HepG2 (cell line): Measurements from ENCODE around the gene CCNL1. TPM values are rescaled to one million over a fixed set of nuclear protein-coding genes. Genes with fewer than 3 reads are reported as not detected.
A peak's percentile ranks its signal among the peaks of the same experiment; 100 is the strongest.

Experiments
- ATAC-seq: fragments of 200-7000 bp; cut with Tn5 transposase; 3 replicates; pipeline ENCODE4 v1.9.1; 2020; ENCODE audit warnings: mild to moderate bottlenecking, moderate library complexity
- BruUV-seq: library from RNA; stranded (reverse); fragments of 400-500 nt; replicated peaks from 2 replicates; lab custom pipeline; 2021; lab: Mats Ljungman, UMichigan
- CTCF ChIA-PET: fragments of 300-600 bp; formaldehyde crosslinking; extraction: SDS; loops from one replicate; lab custom pipeline; 2021; ENCODE audit warnings: low total read pairs, inconsistent platforms, low intra/inter-chr PET ratio; lab: Yijun Ruan, JAX
- POLR2A ChIA-PET: fragments of 350-600 bp; sonication (Branson Sonifier 250); formaldehyde crosslinking; loops from one replicate; lab custom pipeline; 2020; ENCODE audit warnings: antibody characterized with exemption, inconsistent platforms; lab: Yijun Ruan, JAX
- DNase-seq: peaks from one replicate; pipeline ENCODE4 v3.0.0-alpha.2; 2015; ENCODE audit warnings: low spot score
- FAIRE-seq: peaks from 3 replicates; lab custom pipeline; 2011; peaks lifted over from hg19 to GRCh38; lab: Jason Lieb, UNC
- H2AFZ ChIP-seq: one replicate; pipeline ENCODE4 v1.6.1; 2011; ENCODE audit warnings: low read length, inconsistent platforms
- H3K27ac ChIP-seq: fragments of 300-600 bp; 3 replicates; pipeline ENCODE4 v1.8.0; 2011; ENCODE audit warnings: mixed run types, mild to moderate bottlenecking, mixed read lengths, low read length, inconsistent platforms; ENCODE audit not compliant: insufficient read depth; ENCODE audit errors: extremely low read length
- H3K27me3 ChIP-seq, 2 experiments: fragments of 200-600 bp in 1 of 2; 2 replicates in 1 of 2; 3 replicates in 1 of 2; pipeline versions ENCODE4 v1.6.0 to v1.8.0; 2011; ENCODE audit warnings: low read length in 2 of 2, mild to moderate bottlenecking in 2 of 2, moderate library complexity in 2 of 2, inconsistent platforms in 1 of 2; ENCODE audit not compliant: insufficient read depth in 2 of 2, control insufficient read depth in 1 of 2
- H3K36me3 ChIP-seq, 2 experiments: fragments of 200-600 bp in 1 of 2; replicated peaks in 1 of 2; 2 replicates in 1 of 2; 3 replicates in 1 of 2; pipeline versions ENCODE4 v1.5.1 to v1.8.0; 2011; ENCODE audit warnings: low read length in 2 of 2, inconsistent platforms in 1 of 2; ENCODE audit not compliant: insufficient read depth in 2 of 2, control insufficient read depth in 1 of 2
- H3K4me1 ChIP-seq: 2 replicates; pipeline ENCODE4 v1.5.1; 2012; ENCODE audit warnings: low read length, inconsistent platforms; ENCODE audit not compliant: insufficient read depth
- H3K4me2 ChIP-seq: 2 replicates; pipeline ENCODE4 v1.6.0; 2011; ENCODE audit warnings: low read depth, low read length, inconsistent platforms
- H3K4me3 ChIP-seq, 3 experiments: fragments of 200-600 bp in 1 of 3; sonication (generic), shearing (Covaris generic) in 1 of 3; replicated peaks in 1 of 3; 2 replicates each; pipeline ENCODE4 v1.5.1; 2011 to 2016; ENCODE audit warnings: low read length in 3 of 3, inconsistent platforms in 2 of 3, low read depth in 2 of 3, mild to moderate bottlenecking in 2 of 3, control low read depth in 1 of 3, mixed read lengths in 1 of 3; ENCODE audit not compliant: insufficient read depth in 1 of 3
- H3K79me2 ChIP-seq: one replicate; pipeline ENCODE4 v1.6.1; 2011; ENCODE audit warnings: low read length, inconsistent platforms; ENCODE audit not compliant: insufficient read depth
- H3K9ac ChIP-seq: 2 replicates; pipeline ENCODE4 v1.6.0; 2011; ENCODE audit warnings: mild to moderate bottlenecking, low read depth, low read length, inconsistent platforms; ENCODE audit not compliant: insufficient read depth
- H3K9me3 ChIP-seq: 2 replicates; pipeline ENCODE4 v1.5.1; 2012; ENCODE audit warnings: mild to moderate bottlenecking, low read length
- H4K20me1 ChIP-seq: 2 replicates; pipeline ENCODE4 v1.6.0; 2011; ENCODE audit warnings: inconsistent platforms, mild to moderate bottlenecking, low read length, moderate library complexity; ENCODE audit not compliant: insufficient read depth
- BCLAF1 ChIP-seq: fragments of 450-650 bp; IDR thresholded peaks from 2 replicates; pipeline ENCODE4 v1.6.1; 2017; ENCODE audit warnings: mild to moderate bottlenecking
- FOXA1 ChIP-seq, 2 experiments: fragments of 450-650 bp in 1 of 2; sonication (generic) in 1 of 2; formaldehyde crosslinking in 1 of 2; IDR thresholded peaks; 2 replicates each; pipeline versions ENCODE4 v1.4.0 to v1.6.1; 2016 to 2020; ENCODE audit warnings: missing genetic modification reagents in 1 of 2
- KLF13 ChIP-seq: sonication (generic); formaldehyde crosslinking; IDR thresholded peaks from 2 replicates; pipeline ENCODE4 v1.4.0; 2020; ENCODE audit warnings: mild to moderate bottlenecking, missing genetic modification reagents
- KLF6 ChIP-seq: IDR thresholded peaks from 2 replicates; pipeline ENCODE4 v1.8.0; 2016; ENCODE audit warnings: missing biosample characterization, missing genetic modification reagents
- NR1H2 ChIP-seq: sonication (generic); formaldehyde crosslinking; IDR thresholded peaks from 2 replicates; pipeline ENCODE4 v1.8.1; 2022; ENCODE audit warnings: low read depth, missing genetic modification reagents, borderline replicate concordance
- ZC3H13 ChIP-seq: sonication (generic); formaldehyde crosslinking; IDR thresholded peaks from 2 replicates; pipeline ENCODE4 v1.8.1; 2023; ENCODE audit warnings: mild to moderate bottlenecking, missing genetic modification reagents, moderate library complexity
- ZMYM2 ChIP-seq: sonication (generic); formaldehyde crosslinking; IDR thresholded peaks from 2 replicates; pipeline ENCODE4 v1.8.0; 2022; ENCODE audit warnings: mild to moderate bottlenecking, missing genetic modification reagents
- ZNF3 ChIP-seq: IDR thresholded peaks from 2 replicates; pipeline ENCODE4 v1.7.0; 2017; ENCODE audit warnings: inconsistent platforms
- ZNF605 ChIP-seq: sonication (generic); formaldehyde crosslinking; IDR thresholded peaks from 2 replicates; pipeline ENCODE4 v1.8.0; 2022; ENCODE audit warnings: mild to moderate bottlenecking, missing genetic modification reagents
- ZNF776 ChIP-seq: sonication (generic); formaldehyde crosslinking; IDR thresholded peaks from 2 replicates; pipeline ENCODE4 v1.4.0; 2020; ENCODE audit warnings: mild to moderate bottlenecking, missing genetic modification reagents
- WGBS: methylation state at CpG from one replicate; pipeline ENCODE4 v1.1.6; 2017; ENCODE audit warnings: low lambda C conversion rate; 5-methylcytosine and 5-hydroxymethylcytosine counted together
- in situ Hi-C: cut with HindIII; loops from 2 replicates; pipeline ENCODE4 v1.10.0; 2017; ENCODE audit warnings: low pct_unique_long_range_greater_than_20kb; ENCODE audit not compliant: extremely low pct_ligation_motif_present
- intact Hi-C: fragments of 100-400 bp; cut with micrococcal nuclease; formaldehyde crosslinking; loops from one replicate; pipeline ENCODE4 v1.10.0; 2022; ENCODE audit not compliant: unreplicated experiment
- polyA plus RNA-seq, 8 experiments: library from polyadenylated mRNA; depleted of rRNA in 3 of 8; stranded (reverse) in 7 of 8; unstranded in 1 of 8; fragments of >200 nt; fragmentation: Illumina TruSeq in 4 of 8; extraction: Trizol in 4 of 8; gene quantifications; 2 replicates each; pipeline versions ENCODE4 v1.2.1 to v1.2.3, GENCODE V29; 2011 to 2016; ENCODE audit warnings: low read depth in 4 of 8, missing spikeins in 1 of 8, mixed read lengths in 1 of 8; ENCODE audit not compliant: insufficient read depth in 1 of 8
- total RNA-seq, 5 experiments: library from RNA; depleted of rRNA; stranded (reverse); fragments of >200 nt; fragmentation: Illumina TruSeq; extraction: Trizol; gene quantifications; 2 replicates each; pipeline ENCODE4 v1.2.3, GENCODE V29; 2016; ENCODE audit warnings: low read depth in 1 of 5

Gene CCNL1
- total and polyA plus RNA-seq, 2 of the 13 experiments (the other 11 are each of a cell fraction or from before 2014, with no cell fraction given) = 151 to 303 TPM

GRCh38 chr3:157109267-157110141 is 50.4 kb downstream of the CCNL1 start (continued):
- TF ChIP-seq ZNF605 (CRISPR knock-in tag) (no peak), ZMYM2 (CRISPR knock-in tag) (no peak), ZNF3 (CRISPR knock-in tag) (no peak), KLF6 (CRISPR knock-in tag) (no peak), KLF13 (no peak), ZNF776 (no peak), BCLAF1 (no peak), ZC3H13 (no peak)

DNA sequence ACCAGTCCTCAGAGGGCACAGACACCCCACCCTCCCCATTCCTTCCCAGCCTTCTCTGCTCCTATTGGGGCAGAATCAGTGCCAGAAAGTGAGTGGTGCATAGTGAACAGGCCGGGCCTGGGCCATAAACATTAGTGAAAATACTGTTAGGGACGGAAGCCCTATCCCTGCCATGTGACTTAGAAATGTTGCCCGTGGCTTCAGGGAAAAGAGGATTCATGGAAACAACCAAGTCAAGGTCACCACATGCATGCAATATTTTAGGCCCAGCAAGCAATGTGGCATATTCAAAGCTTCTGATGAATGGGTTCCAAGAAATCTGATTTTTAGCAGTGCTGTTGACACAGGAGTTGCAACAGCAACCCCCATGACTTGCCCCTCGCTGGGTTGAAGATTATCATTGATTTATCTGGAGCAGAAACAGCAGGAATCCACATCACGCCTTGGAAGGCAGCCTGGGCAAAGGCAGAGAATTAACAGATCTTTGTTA is 52.3 kb downstream of the CCNL1 start:
- intact Hi-C loops = no loop called here
- Histone ChIP-seq H3K27ac (no peak overlapping the region), H3K9me3 (no peaks in the 10 kb centered on the region), H3K36me3 (no peaks in the 10 kb centered on the region), H3K9ac (no peak overlapping the region)
- DNase-seq = no peak
- CTCF ChIA-PET = no interaction called here
- TF ChIP-seq NR1H2 (CRISPR knock-in tag) (no peak), FOXA1 (IDR thresholded peaks at IDR 0.05) (no peak), FOXA1 (CRISPR knock-in tag; IDR thresholded peaks at IDR 0.05) (0 out of 2 replicates have a peak, but pooled peaks have one; percentile 3)
- TF ChIP-seq, all 625 proteins: peak for 1
- Histone ChIP-seq H2AFZ (no peak overlapping the region), H3K4me2 (no peak overlapping the region), H3K27me3 (no peaks in the 10 kb centered on the region), H3K79me2 (no peaks in the 10 kb centered on the region), H4K20me1 (no peaks in the 10 kb centered on the region), H3K4me3 (no peak overlapping the region), H3K4me1 (peaks cover 56% of the 10 kb centered on the region)
- no TSS peak for BruUV-seq
- in situ Hi-C loops = no loop called here
- POLR2A ChIA-PET = no interaction called here
- FAIRE-seq (no peak), ATAC-seq (no peak)
- 61% methylated on average over 5 of the region's 5 CpGs for WGBS
